ENCODE data around the gene PKNOX1. TPM values are rescaled to one million over a fixed set of nuclear protein-coding genes. Genes with fewer than 3 reads are reported as not detected.
"Not testable (repeated sequence)": the region's sequence is repeated elsewhere in the genome, so short reads cannot be mapped to it uniquely, and the experiment has no call there.

Gene PKNOX1
- total RNA-seq, 1 donor from 2014 or later = 6.0 TPM

GRCh38 chr21:43042169-43042568 lies 67.8 kb downstream of the PKNOX1 start:
- peak; percentile 36 for ATAC-seq
- not testable (repeated sequence) for DNase-seq (ENCODE audit: low spot score)

GRCh38 chr21:43043291-43043690 lies 68.9 kb downstream of the PKNOX1 start:
- not testable (repeated sequence) for DNase-seq (ENCODE audit: low spot score); ATAC-seq

DNA sequence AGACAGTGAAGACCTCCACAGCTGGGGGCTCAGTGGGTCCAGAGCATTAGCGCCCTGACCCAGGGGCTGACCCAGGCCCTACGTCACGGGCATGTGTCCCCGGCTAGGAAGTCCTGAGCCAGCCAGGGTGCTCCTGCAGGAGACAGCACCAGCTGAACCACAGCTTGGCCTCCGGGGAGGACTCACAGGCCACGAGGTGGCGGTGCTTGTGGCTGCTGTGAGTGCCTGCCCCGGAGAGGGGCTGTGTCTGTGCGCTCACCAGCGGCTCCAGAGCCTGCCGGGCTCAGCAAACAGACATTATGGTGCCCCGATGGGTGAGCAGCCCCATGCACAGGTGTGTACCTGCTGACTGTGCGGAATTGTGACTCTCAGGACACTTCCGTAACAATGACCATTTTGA lies 70.2 kb downstream of the PKNOX1 start:
- DNase-seq (ENCODE audit: low spot score) = not testable (repeated sequence)

DNA sequence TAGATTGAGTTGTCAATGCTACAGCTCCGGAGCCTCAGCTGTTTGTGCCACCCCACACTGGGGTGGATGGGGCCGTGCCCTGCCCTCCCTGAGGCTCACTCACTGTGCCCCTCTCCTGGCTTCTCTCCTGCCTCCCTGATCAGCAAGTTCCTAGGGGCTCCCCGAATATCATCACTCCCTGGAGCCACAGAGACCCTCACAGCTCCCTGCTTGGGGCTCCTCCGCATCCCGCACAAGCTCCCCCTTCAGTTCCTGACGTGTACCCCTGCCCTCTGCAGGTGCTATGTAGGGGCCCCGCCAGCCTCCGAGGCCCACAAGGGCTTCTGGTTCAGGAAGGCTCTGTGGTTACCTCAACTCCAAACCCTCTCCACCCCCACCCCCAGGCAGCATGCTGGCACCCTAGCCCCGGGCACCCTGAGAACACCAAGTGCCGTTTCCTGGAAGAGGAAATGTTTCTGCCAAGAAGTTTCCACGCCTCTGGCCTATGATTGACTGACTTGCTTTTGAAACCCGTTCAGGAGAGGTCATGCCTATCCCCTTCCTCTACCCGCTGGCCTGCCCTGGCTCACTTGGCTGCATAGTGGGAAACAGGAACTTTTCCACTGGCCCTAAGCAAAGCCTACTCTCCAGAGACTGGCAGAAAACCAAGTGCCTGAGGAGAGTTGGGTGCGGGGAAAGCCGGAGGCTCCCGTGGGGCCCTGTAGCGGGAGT lies 71.0 kb downstream of the PKNOX1 start:
- ATAC-seq = peak; percentile 61
- DNase-seq (ENCODE audit: low spot score) = not testable (repeated sequence)

More for the DNA sequence above, 70.2 kb downstream of the PKNOX1 start:
- ATAC-seq = peak; percentile 23

DNA sequence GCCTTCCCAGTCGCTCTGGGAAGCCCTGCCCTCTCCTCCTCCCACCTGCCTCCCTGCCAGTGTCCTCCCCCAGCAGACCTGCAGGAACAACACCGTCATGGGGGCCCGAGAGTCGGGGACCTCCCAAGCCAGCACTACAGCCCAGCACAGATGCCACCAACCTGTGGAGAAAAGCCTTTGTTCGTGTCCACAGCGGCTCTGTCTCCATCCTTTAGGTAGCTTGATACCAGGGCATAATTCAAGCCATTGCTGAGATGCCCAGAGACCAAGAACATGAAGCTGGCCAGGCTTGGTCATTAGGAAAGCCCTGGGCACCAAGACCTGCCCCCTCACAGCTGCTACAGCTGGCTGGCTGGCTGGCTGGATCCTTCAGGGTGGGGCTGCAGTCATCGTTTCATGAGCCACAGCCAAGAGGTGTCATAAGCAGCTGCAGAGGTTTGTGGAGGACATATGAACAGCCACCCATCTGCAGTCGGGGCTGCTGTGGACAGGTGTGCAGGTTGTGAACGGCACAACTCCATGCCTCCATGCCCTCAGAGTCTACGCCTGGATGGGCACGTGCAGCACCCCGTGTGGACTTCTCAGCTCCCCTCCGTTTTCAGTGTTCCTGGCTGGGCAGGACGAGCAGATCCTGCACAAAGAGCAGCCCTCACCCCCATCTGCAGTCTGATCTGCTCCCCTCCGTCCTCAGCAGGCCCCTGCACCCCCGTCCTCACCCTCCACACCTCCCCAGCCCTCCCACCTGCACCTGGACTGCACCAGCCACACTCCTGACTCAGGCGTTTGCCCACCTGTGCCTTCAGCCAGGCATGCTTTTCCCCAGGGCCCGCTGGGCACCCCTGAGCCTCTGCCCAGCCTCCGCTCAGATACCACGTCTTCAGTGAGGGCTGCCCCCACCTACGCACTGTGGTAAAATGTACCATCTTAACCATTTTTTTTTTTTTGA lies 71.8 kb downstream of the PKNOX1 start:
- not testable (repeated sequence) for DNase-seq (ENCODE audit: low spot score)
- peak; percentile 34 for ATAC-seq

- not testable (repeated sequence) for DNase-seq (ENCODE audit: low spot score); ATAC-seq
Measured at GRCh38 chr21:43053112-43053511, 78.8 kb downstream of the PKNOX1 start.

DNA sequence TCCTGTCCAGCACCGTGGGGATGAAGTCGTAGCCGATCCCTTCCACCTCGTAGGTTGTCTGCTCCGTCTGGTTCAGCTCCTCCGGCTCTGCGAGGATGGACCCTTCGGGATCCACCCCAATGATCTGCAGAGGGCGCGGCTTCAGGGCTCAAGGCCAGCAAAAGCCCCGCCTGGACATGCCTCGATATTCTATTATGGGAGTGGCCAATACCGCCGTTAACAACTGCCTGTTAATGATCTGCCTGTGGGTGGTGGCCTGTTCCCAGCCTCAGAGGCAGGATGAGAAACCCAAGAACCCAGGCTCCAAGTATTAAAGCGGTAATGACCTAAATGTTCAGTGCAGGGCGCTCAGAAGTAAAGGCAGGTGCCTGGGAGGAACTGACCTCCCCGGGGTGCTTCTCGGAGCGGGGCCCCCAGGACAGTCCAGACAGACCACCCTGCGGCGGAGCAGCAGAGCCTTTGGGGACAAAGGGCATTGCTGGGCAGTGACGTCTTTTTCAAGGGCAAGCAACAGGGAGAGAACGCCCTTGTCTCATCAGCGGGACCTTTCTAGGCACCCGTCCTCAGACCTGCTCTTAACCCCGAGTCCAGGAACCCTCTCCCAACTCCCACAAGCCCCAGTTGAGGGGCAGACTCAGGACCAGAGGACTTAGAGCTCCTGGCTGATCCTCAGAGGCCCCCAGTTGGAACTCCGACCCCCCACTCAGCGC lies 88.7 kb downstream of the PKNOX1 start:
- DNase-seq (ENCODE audit: low spot score) = peak; percentile 11
- ATAC-seq = not testable (repeated sequence)

DNA sequence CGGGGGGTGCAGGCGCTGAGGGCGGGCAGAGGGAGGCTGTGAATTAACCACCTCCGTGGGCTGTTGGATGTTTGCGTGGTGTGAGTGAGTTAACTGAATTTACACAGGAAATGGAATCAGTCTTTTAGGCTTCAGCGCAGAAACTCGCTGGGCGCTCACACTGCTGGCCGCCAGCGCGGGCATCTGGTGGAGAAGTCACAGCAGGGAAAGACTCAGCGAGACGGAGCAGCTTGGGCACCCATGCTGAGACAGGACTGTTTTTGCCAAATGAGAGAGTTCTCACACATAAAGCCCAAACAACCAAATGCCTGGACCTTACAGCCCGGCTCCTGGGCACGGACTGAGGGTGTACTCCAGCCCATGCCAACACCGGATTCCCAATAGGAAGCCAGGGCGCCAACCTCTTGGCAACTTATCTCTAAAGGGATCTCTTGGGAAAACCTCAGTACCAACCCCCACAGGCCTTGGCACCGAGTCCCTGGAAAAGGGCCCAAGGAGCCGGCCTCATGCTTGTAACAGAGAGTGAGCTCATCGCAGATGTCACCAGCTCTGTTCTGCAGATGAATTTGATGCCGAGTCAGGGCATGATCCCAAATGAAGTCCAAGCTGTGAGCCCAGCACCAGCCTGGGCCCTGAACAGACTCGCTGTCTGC lies 90.0 kb downstream of the PKNOX1 start:
- peak; percentile 20 for ATAC-seq

GRCh38 chr21:43065991-43066390 lies 91.6 kb downstream of the PKNOX1 start:
- DNase-seq (ENCODE audit: low spot score) = peak; percentile 35
- ATAC-seq = not testable (repeated sequence)

More for the DNA sequence above, 90.0 kb downstream of the PKNOX1 start:
- not testable (repeated sequence) for DNase-seq (ENCODE audit: low spot score)

- peak; percentile 43 for DNase-seq (ENCODE audit: low spot score)
- not testable (repeated sequence) for ATAC-seq
Measured at GRCh38 chr21:43066690-43067089, 92.3 kb downstream of the PKNOX1 start.

- DNase-seq (ENCODE audit: low spot score) = peak; percentile 86
- ATAC-seq = peak; percentile 69
Measured at GRCh38 chr21:43068065-43068464, 93.7 kb downstream of the PKNOX1 start.

GRCh38 chr21:43069682-43070081 lies 95.3 kb downstream of the PKNOX1 start:
- peak; percentile 18 for ATAC-seq

GRCh38 chr21:43072742-43073141 lies 98.4 kb downstream of the PKNOX1 start:
- peak; percentile 39 for ATAC-seq
- not testable (repeated sequence) for DNase-seq (ENCODE audit: low spot score)

More at GRCh38 chr21:43069682-43070081, 95.3 kb downstream of the PKNOX1 start:
- not testable (repeated sequence) for DNase-seq (ENCODE audit: low spot score)

- ATAC-seq = peak; percentile 43
- DNase-seq (ENCODE audit: low spot score) = not testable (repeated sequence)
Measured at GRCh38 chr21:43074401-43075169, 100.2 kb downstream of the PKNOX1 start.

DNA sequence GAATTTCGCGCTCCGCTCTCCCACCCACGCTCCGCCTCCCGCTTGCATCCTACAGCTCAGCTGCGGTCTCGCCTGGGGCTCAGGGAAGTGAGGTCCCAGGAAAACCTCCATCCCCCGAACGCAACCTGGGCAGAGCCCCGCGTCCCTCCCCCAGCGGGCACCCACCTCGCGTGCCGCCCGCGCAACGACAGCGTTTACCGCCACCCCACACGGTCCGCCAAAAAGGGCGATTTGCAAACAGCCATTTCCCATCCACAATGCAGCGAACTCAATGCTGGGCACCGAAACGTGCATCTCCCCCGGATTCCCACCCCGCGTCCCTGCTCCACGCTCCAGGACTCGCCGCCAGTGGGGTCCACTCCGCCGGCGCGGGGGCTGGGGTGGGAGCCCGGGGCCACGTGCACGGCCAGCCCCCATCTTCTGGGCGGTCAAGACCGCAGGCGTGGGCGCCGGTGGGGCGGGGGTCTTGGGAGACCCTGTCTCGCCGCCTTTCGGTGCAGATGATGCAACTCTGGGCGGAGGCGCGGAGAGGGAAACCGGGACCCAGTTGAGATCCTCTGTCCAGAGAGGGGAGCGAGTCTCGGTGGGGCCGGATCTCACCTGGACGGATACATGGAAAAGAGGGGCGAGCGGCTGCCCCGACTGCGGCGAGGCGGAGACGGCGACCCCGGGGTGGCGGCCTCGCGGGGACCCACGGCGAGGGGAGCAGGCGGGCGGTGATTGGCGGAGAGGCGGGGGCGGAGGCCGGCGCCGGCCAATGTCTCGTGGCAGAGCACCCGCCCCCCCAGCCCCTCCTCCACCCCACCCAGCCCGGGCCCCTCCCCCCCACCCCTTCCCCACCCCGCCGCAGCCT lies 101.0 kb downstream of the PKNOX1 start, which contains the start of gene CBS:
TSS of gene CBS (minus strand) at position 666 of the 853 bp plus-strand sequence. CDS start 3,642 bp downstream, outside the sequence.
- DNase-seq (ENCODE audit: low spot score) = not testable (repeated sequence)
- ATAC-seq = peak; percentile 69

GRCh38 chr21:43076023-43076637 lies 101.8 kb downstream of the PKNOX1 start:
- peak; percentile 39 for ATAC-seq

DNA sequence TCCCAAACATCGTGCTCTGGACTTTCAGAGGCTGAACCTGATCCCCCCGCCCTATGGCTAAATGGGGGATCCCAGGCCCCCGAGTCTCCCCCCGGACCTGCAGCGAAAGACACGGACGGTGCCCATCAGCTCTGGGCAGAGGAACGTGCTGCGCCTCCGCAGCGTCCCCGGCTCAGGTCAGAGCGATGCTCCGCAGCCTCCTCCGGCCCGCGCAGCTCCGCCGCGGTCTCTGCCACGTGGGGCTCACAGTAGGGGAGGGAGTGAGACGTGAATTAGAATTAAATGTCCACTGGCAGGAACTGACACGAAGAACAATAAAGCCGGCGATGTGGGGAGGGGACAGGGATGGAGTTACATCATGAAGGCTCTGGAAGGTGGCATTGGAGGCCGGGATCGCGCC lies 102.3 kb downstream of the PKNOX1 start:
- not testable (repeated sequence) for DNase-seq (ENCODE audit: low spot score); ATAC-seq

More at GRCh38 chr21:43076023-43076637, 101.8 kb downstream of the PKNOX1 start:
- not testable (repeated sequence) for DNase-seq (ENCODE audit: low spot score)

Measured in left lobe of liver (tissue), 2 donors.